Measurements from ENCODE around the gene SGMS1. TPM values are rescaled to one million over a fixed set of nuclear protein-coding genes. Genes with fewer than 3 reads are reported as not detected.
"Not testable (repeated sequence)": the region's sequence is repeated elsewhere in the genome, so short reads cannot be mapped to it uniquely, and the experiment has no call there.

Gene SGMS1
- total and polyA plus RNA-seq, 8 donors: 47.0 to 58.1 (median 54.0) TPM

- H3K27me3 ChIP-seq; H3K36me3 ChIP-seq; H3K9me3 ChIP-seq; H3K4me1 ChIP-seq; H3K27ac ChIP-seq; intact Hi-C loops (cut with DNase I): not testable (repeated sequence)
- peak; percentile 94 for ATAC-seq
- peak; percentile 23 to 37 for TF ChIP-seq CTCF (IDR thresholded peaks at IDR 0.05)
- peak in 1 of 4 donors; percentile 58 for DNase-seq
- peak overlapping the region; percentile 28 to 31 for H3K4me3 ChIP-seq
Measured at GRCh38 chr10:50659865-50660730, 36.3 kb upstream of the SGMS1 start.

GRCh38 chr10:50659016-50659864, 35.5 kb upstream of the SGMS1 start:
- H3K4me1 ChIP-seq; H3K36me3 ChIP-seq; H3K27ac ChIP-seq; intact Hi-C loops (cut with DNase I); H3K27me3 ChIP-seq; H3K9me3 ChIP-seq; DNase-seq: not testable (repeated sequence)
- H3K4me3 ChIP-seq: peak overlapping the region; percentile 28 to 31
- peak; percentile 17 for ATAC-seq

- intact Hi-C loops (cut with DNase I): no loop called here
- ATAC-seq (no peak), DNase-seq (no peak)
- no peak overlapping the region for H3K27ac ChIP-seq
- H3K4me1 ChIP-seq: peaks cover 0 to 3% of the 10 kb centered on the region in 2 donors
- H3K36me3 ChIP-seq: no peaks in the 10 kb centered on the region
- TF ChIP-seq CTCF (IDR thresholded peaks at IDR 0.05): no peak
- no peaks in the 10 kb centered on the region for H3K9me3 ChIP-seq
- H3K27me3 ChIP-seq: no peaks in the 10 kb centered on the region
- H3K4me3 ChIP-seq: no peak overlapping the region
Measured at GRCh38 chr10:50658165-50658564, 34.4 kb upstream of the SGMS1 start.

- no peak overlapping the region for H3K27ac ChIP-seq
- H3K4me1 ChIP-seq: peaks cover 3 to 9% of the 10 kb centered on the region in 2 donors
- H3K9me3 ChIP-seq: no peaks in the 10 kb centered on the region
- DNase-seq (no peak), ATAC-seq (peak; percentile 18)
- intact Hi-C loops (cut with DNase I): no loop called here
- TF ChIP-seq CTCF (IDR thresholded peaks at IDR 0.05): no peak
- no peaks in the 10 kb centered on the region for H3K36me3 ChIP-seq
- no peaks in the 10 kb centered on the region for H3K27me3 ChIP-seq
- H3K4me3 ChIP-seq: no peak overlapping the region
Measured at GRCh38 chr10:50653758-50654157, 30.0 kb upstream of the SGMS1 start.

GRCh38 chr10:50653142-50653541, 29.4 kb upstream of the SGMS1 start:
- H3K27ac ChIP-seq: no peak overlapping the region
- DNase-seq (peak in 2 of 4 donors; percentile 22 to 44), ATAC-seq (peak; percentile 77)
- no peak overlapping the region for H3K4me3 ChIP-seq
- no peaks in the 10 kb centered on the region for H3K9me3 ChIP-seq
- no peaks in the 10 kb centered on the region for H3K36me3 ChIP-seq
- H3K4me1 ChIP-seq: peaks cover 3 to 9% of the 10 kb centered on the region in 2 donors
- H3K27me3 ChIP-seq: no peaks in the 10 kb centered on the region
- intact Hi-C loops (cut with DNase I): no loop called here
- TF ChIP-seq CTCF (IDR thresholded peaks at IDR 0.05): peak; percentile 31 to 35
